Upper lobe of left lung (tissue), 4 donors: ENCODE data around the gene ZBED5.

Source experiments
- EP300 ChIP-seq, 4 donors: sonication (generic); formaldehyde crosslinking; IDR thresholded peaks; one replicate each; pipeline ENCODE4 v1.5.1; 2017; ENCODE audit warnings: antibody characterized with exemption in 4 of 4, control low read depth in 2 of 4
- POLR2A ChIP-seq, 4 donors: fragments of 450-650 bp; IDR thresholded peaks; one replicate each; pipeline ENCODE4 v1.5.1; 2016 to 2017; ENCODE audit warnings: antibody characterized with exemption in 4 of 4, mild to moderate bottlenecking in 2 of 4
- POLR2AphosphoS5 ChIP-seq, 2 donors: sonication (generic); formaldehyde crosslinking; IDR thresholded peaks; one replicate each; pipeline ENCODE4 v1.5.1; 2017; ENCODE audit warnings: antibody characterized with exemption in 2 of 2
- TF ChIP-seq, protein P1 (sequence below), 6 experiments: fragments of 450-650 bp in 4 of 6; fragments of 200-600 bp in 2 of 6; sonication (generic) in 2 of 6; IDR thresholded peaks; one replicate each; pipeline ENCODE4 v1.5.1; 2016 to 2019; ENCODE audit warnings: antibody characterized with exemption in 6 of 6

DNA sequence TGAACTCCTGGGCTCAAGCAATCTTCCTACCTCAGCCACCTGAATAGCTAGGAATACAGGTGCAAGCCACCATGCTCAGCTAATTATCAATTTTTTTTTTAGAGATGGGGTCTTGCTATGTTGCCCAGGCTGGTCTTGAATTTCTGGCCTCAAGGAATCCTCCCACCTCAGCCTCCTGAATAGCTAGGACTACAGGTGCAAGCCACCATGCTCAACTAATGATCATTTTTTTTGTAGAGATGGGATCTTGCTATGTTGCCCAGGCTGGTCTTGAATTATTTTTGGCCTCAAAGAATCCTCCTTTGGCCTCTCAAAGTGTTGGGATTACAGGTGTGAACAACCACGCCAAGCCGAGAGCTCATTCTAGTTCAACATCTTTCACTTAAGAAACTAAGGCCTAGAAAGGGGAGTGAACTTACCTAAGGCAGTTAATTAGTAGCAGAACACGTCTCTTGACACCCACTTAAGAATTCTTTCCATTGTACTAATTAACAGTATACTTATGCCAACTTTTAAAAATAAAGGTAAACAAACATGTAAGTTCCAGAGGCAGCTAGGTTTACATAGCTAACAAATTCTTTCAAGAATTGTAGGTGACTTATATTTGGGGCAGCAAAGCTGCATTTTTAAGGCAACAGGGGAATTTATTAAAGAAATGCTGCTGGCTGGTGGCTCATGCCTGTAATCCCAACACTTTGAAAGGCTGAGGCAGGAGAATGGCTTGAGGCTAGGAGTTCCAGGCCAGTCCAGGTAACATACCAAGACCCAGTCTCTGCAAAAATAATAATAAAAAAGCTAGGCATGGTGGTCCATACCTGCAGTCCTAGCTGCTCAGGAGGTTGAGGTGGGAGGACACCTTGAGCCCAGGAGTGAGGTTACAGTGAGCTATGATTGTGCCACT is 9.6 kb downstream of the ZBED5 start:
- TF ChIP-seq, protein P1, sequence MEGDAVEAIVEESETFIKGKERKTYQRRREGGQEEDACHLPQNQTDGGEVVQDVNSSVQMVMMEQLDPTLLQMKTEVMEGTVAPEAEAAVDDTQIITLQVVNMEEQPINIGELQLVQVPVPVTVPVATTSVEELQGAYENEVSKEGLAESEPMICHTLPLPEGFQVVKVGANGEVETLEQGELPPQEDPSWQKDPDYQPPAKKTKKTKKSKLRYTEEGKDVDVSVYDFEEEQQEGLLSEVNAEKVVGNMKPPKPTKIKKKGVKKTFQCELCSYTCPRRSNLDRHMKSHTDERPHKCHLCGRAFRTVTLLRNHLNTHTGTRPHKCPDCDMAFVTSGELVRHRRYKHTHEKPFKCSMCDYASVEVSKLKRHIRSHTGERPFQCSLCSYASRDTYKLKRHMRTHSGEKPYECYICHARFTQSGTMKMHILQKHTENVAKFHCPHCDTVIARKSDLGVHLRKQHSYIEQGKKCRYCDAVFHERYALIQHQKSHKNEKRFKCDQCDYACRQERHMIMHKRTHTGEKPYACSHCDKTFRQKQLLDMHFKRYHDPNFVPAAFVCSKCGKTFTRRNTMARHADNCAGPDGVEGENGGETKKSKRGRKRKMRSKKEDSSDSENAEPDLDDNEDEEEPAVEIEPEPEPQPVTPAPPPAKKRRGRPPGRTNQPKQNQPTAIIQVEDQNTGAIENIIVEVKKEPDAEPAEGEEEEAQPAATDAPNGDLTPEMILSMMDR (IDR thresholded peaks at IDR 0.05): no peak
- TF ChIP-seq POLR2AphosphoS5 (IDR thresholded peaks at IDR 0.05) (no peak), EP300 (IDR thresholded peaks at IDR 0.05) (no peak), POLR2A (IDR thresholded peaks at IDR 0.05) (no peak)
